Fibroblast of skin of right biceps (primary cell): ENCODE measurements around the gene SLC22A2.
"Not testable (repeated sequence)": the region's sequence is repeated elsewhere in the genome, so short reads cannot be mapped to it uniquely, and the experiment has no call there.

Experiments used
- DNase-seq: peaks from one replicate; pipeline ENCODE4 v3.0.0-alpha.2; 2013

The SLC22A2 gene

GRCh38 chr6:160240691-160241084 lies 17.9 kb downstream of the SLC22A2 start:
- DNase-seq: no peak

GRCh38 chr6:160239929-160240690 lies 18.5 kb downstream of the SLC22A2 start:
- no peak for DNase-seq

GRCh38 chr6:160238761-160239751 lies 19.6 kb downstream of the SLC22A2 start:
- DNase-seq: no peak

GRCh38 chr6:160238278-160238711 lies 20.3 kb downstream of the SLC22A2 start:
- DNase-seq: no peak

- DNase-seq: peak; percentile 20
Observed at GRCh38 chr6:160237597-160238275, 20.9 kb downstream of the SLC22A2 start.

GRCh38 chr6:160236235-160236872 lies 22.3 kb downstream of the SLC22A2 start:
- not testable (repeated sequence) for DNase-seq

- DNase-seq: not testable (repeated sequence)
Observed at GRCh38 chr6:160233950-160234640, 24.5 kb downstream of the SLC22A2 start.

- DNase-seq: no peak
Observed at GRCh38 chr6:160227769-160228161, 30.9 kb downstream of the SLC22A2 start.

- no peak for DNase-seq
Observed at GRCh38 chr6:160227038-160227768, 31.4 kb downstream of the SLC22A2 start.

- DNase-seq: peak; percentile 12
Observed at GRCh38 chr6:160226118-160226591, 32.5 kb downstream of the SLC22A2 start.

- DNase-seq: no peak
Observed at GRCh38 chr6:160224639-160225237, 33.9 kb downstream of the SLC22A2 start.

- DNase-seq: no peak
Observed at GRCh38 chr6:160222491-160222890, 36.1 kb downstream of the SLC22A2 start.

- no peak for DNase-seq
Observed at GRCh38 chr6:160221918-160222317, 36.7 kb downstream of the SLC22A2 start.

GRCh38 chr6:160221423-160221822 lies 37.2 kb downstream of the SLC22A2 start:
- no peak for DNase-seq

- no peak for DNase-seq
Observed at GRCh38 chr6:160218810-160219209, 39.8 kb downstream of the SLC22A2 start.

GRCh38 chr6:160217863-160218262 lies 40.8 kb downstream of the SLC22A2 start:
- no peak for DNase-seq

- DNase-seq: peak; percentile 65
Observed at GRCh38 chr6:160217073-160217472, 41.5 kb downstream of the SLC22A2 start.

GRCh38 chr6:160215232-160215631 lies 43.4 kb downstream of the SLC22A2 start:
- DNase-seq: no peak

GRCh38 chr6:160207618-160208017 lies 51.0 kb downstream of the SLC22A2 start:
- DNase-seq: no peak

GRCh38 chr6:160204710-160205109 lies 53.9 kb downstream of the SLC22A2 start:
- DNase-seq: no peak

- DNase-seq: no peak
Observed at GRCh38 chr6:160203953-160204352, 54.7 kb downstream of the SLC22A2 start.
